T-helper 1 cell (primary cell): ENCODE measurements around the gene KCNQ2.
"Not testable (repeated sequence)": the region's sequence is repeated elsewhere in the genome, so short reads cannot be mapped to it uniquely, and the experiment has no call there.

Experiments
- DNase-seq, 5 donors: peaks; one replicate each; pipeline ENCODE4 v3.0.0-alpha.2; 2012 to 2020

The KCNQ2 gene

DNA sequence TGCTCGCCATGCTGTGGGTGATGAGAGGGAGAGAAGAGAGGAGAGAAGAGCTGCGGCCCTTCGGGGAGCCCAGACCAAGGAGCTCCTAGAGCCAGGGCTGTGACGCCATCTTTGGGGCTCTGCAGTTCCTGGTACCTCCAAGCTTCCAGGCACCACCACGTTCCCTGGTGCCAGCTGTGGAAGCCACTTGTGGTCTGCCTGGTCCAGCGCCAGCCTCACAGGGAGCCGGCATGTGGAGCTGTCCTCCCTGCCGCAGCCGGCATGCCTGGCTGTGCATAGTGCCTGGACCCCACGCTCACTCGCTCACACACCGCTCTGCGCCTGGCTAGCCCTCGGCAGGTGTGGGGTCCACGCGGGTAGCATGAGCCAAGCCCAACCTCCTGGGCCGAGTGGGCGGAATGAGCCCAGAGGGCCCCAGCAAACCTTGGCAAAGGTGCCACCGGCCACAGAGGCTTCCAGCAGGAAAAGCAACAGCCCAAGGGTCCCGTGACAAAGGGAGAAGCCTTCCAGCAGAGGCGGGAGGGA lies 92.0 kb downstream of the KCNQ2 start:
- no peak for DNase-seq

DNA sequence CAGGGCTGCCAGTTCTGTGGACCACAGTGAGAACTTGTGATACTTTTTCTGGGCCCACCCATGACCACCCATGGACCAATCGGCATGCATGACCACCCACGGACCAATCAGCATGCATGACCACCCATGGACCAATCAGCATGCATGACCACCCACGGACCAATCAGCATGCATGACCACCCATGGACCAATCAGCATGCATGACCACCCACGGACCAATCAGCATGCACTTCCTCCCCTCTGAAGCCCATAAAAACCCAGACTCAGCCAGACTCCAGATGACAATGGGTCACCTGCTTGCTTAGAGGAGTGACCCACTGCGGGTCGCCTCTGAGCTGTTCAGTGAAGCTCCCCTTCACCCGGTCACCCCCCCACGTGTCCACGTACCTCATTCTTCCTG lies 92.6 kb downstream of the KCNQ2 start:
- not testable (repeated sequence) for DNase-seq

DNA sequence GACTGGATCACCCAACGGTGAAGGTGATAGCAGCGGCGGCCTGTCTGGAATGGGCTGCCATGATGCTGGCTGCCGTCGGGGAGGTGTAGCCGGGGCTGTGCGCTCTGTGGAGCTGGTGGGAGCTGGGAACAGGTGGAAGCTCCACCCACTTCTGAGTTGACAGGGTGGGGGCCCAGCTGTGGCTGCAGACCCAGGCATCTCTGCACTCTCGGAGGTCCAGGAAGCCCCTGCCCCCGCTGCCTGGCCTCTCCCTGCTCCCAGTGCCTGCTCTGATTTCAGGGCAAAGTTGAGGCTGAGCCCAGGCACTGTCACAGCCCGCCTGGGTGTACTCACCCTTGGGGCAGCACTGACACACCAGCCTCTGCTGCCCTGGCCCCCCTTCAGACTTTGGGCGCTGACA lies 93.2 kb downstream of the KCNQ2 start:
- no peak for DNase-seq

DNA sequence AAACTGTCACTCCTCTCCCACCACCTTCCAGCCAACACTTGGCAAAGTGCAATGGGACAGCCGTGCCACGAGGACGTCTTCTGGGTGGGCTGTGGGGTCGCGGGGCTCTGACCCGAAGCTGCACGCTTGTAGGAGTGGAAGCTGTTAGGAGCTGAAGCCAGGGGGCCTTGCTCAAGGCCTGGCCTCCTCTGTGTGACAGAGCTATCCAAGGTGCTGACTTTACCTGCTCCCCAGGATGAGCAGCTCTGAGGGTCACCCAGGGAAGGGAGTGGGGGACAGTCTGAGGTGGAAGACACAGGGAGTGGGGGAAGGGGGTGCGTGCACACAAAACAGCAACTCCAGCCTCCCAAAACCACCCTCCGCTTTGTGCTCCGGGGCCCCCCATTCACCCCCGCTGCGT lies 93.8 kb downstream of the KCNQ2 start:
- DNase-seq, result no peak

DNA sequence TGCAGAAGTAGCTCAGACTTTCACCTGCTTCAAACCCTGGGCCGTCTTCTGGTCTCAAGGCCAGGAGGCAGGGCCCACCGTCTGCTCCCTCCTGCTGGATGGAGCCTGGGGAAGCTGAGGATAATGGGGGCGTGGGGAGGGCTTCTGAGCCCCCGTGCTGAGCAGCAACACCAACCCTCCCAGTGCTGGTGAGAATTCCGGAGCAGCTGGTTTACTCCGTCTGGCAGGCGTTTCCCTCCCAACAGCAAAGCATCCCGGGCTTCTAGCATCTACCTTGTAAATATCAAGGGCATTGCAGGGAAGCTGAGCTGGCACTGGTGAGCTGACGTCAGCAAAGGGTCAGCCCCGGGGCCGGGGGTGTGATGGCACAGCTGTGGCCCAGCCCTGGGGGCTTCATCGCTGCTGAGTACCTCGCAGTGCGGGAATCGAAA lies 94.5 kb downstream of the KCNQ2 start:
- no peak for DNase-seq

DNA sequence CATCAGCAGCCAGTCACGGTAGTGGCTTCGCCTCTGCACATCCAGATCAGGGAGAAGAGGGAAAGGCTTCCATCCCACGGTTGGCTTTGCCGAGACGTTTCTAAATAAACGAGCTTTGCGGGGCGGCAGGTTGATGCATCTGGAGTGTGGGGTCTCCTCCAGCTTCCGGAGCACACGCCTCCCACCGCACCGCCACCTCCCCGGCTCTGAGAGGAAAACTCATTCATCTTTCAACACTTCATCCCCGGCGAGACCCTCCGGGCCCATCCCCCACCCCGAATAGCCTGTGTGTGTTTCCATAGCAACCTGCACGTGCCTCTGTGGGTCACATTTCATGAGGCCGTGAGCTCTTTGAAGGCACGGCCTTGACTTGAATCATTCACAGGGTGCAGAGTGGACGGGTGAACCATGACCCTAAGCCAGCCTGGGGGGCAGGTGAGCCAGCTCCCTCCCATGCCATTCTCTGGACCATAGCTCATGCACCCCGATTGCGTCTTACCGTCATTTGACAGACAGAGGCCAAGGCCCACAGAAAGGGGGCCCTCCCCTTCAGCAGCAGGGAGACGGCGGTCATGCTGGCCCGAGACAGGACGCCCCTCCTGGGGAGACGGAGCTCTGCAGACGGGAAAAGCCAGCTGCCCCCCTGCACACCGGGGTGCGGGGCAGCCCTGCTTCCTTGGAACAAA lies 95.1 kb downstream of the KCNQ2 start:
- no peak for DNase-seq

DNA sequence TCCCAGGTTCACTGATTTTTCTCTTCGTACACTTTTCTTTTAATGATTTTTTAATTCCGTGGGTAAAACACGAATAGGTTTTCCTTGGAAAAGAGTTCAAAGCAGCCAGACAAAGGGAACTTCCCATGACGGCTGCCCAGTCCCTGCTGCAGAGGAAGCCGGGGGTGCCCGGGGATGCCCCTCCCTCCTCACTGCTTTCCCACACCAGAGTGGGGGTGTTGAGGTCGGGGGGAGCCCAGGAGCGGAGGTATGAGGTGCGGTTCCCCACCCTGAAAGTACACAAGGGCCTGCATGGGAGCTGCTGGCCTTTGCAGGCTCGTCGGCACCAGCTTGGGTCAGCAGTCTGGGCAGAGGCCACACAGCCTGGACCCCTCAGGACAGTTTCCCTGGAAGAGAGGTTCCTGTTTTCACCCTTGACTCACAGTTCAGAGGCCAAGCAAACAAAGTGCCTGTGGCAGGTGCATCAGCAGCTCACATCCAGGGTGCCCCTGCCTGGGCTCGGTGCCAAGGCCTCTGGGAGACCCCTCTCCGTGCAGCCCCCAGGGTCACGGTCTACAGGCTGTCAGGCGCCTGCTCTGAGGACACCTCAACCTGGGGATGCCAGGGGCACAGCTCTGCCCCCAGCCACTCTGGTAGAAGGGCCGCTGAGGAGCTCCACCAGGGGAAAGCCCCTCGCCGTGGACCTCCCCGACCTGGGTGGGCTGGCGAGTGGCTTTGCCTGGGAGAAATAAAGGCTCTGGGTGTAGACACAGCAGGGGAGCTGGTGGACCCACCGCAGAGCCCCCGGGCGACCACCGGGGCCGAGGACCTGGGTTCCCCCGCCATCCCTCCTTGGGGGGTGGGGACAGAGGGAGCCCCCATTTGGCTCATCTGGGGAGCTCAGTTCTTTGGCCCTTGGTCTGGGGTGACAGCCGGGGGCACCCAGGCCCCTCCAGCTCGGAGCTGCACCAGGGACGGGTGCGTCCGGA lies 95.9 kb downstream of the KCNQ2 start:
- no peak for DNase-seq

DNA sequence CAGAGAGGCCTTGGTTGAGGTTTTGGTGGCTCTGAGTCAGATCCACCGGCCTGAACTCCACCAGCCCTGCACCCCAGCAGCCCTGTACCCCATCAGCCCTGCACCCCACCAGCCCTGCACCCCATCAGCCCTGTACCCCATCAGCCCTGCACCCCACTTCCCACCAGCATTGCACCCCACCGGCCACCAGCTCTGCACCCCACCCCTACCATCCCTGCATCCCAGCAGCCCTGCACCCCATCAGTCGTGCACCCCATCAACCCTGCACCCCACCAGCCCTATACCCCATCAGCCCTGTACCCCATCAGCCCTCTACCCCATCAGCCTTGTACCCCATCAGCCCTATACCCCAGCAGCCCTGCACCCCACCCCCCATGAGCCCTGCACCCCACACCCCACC lies 97.0 kb downstream of the KCNQ2 start:
- no peak for DNase-seq

DNA sequence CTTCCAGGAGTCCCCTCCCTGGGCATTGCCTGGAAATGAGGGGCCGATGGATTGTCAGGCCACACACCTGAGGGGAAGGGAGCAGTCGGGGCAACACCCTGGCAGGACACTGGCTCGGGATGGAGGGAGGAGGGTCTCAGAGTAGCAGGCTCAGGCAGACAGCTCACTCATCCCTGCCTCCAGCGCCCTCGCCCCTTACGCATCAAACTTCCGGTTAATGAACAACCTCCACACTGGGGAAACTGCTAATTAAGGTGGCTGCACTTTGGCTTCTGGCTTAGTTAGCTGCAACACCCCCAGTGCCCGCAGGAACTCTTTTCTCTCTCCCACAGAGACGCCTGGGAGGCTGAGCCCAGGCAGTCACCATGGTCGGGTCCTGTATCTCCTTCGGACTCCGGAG lies 98.0 kb downstream of the KCNQ2 start:
- no peak for DNase-seq

DNA sequence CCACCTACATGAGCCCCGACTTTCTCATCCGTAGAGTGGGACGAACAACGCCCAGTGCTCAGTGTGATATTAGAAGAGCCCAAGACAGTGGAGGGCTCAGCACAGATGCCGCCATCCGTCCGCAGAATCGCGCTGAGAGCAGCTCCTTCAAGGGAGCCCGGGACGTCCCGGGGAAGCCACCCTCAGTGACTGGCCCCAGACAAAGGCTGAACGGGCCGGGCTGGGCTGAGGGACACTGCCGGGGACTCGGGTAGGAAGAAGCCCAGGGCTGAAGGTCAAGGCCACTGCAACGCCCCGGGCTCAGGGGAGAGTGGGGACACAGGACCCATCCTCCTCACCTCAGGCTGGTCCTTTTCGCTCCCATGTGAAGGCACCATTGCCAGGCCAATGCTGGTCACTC lies 98.5 kb downstream of the KCNQ2 start:
- DNase-seq, result no peak

DNA sequence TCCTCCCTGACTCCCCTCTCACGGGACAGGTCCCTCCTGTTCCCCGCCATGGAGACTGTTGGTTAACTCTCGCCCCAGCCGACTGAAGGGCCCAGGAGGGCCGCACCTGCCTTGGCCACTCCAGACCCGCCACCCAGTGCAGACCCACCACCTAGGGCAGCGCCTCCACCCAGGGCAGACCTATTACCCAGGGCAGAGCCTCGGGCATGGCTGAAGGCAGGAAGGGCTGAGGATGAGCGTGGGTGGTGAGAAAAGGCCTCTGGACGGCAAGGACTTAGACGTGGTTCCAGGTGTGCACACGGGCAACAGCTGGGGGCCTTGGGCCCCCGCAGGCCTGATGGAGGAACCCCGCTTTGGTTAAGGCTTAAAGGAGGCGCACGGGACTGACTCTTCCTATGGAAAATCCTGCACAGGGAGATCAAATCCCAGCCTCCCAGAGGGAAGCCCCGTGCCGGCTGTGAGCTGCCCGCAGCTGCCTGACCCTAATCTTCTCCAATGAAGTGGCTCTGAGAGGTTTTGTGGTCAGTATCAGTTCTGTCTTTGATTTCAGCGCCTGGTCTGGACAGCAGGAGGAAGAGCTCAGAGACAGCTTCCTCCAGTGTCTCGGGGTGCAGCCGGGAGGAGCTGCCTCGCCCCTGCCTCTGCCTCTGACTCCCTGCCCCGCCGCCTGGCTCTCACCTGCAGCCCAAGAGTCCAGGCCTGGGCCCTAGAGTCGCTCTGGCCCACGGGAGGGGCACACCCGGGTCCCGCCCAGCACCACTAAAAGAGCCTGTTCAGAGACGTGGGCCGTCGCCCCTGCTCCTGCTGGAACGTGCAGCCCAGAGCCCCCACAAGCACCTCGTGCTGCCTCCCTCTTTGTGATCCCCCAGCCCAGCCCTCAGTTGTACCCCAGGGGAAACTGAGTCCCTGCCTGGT lies 99.2 kb downstream of the KCNQ2 start:
- DNase-seq, result no peak

DNA sequence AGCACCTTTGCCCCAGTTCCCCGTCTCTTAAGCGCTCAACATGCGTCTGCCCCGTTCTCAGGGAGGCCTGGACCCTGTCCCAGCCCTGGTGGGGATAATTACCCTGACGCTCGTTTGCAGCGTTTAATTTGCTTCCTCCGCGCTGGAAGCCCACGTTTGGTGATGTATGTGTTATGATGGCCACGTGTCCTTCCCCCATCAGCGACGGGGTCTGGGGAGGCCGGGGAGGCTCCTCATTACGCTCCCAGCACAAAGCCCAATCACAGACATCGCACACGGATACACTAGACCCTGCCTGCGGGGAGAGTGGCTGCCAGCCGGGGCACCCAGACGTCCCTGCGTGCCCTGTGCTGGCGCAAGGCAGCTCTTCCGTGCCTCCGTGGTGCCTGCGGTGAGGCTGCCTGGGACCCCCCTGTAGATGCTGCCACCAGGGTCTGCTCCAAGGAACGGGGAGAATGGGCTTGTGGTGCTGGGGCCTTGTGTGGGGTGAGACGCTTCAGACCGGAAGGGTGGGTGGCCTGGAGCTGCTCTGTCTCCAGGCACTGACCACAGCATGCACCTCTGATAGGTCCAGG lies 101.1 kb downstream of the KCNQ2 start:
- no peak for DNase-seq

DNA sequence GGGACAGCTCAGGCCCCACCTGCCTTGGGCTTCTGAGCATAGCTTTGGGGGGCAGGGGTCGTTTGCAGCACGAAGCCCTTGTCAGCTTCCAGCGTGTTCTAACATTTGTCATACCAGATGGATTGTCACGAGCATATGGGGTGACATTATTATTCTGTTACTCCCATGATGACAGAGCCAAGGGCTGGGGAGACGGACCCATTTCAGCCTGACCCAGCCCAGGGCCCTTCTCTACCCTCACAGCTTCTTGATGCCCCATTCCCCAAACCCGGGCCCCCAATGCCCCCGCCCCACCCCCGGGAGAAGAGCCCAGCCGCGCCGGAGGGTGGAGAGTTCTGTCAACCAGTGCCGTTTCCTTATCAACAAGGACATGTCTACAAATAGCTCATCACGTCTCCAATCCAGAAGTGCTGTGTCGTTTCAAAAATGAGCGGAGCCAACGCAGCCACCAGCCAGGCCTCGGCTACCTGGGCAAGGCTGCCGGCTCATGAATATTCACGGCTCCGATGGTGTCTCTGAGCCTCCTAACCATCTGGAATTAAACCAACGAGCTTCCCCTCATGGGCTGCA lies 101.8 kb downstream of the KCNQ2 start:
- no peak for DNase-seq

DNA sequence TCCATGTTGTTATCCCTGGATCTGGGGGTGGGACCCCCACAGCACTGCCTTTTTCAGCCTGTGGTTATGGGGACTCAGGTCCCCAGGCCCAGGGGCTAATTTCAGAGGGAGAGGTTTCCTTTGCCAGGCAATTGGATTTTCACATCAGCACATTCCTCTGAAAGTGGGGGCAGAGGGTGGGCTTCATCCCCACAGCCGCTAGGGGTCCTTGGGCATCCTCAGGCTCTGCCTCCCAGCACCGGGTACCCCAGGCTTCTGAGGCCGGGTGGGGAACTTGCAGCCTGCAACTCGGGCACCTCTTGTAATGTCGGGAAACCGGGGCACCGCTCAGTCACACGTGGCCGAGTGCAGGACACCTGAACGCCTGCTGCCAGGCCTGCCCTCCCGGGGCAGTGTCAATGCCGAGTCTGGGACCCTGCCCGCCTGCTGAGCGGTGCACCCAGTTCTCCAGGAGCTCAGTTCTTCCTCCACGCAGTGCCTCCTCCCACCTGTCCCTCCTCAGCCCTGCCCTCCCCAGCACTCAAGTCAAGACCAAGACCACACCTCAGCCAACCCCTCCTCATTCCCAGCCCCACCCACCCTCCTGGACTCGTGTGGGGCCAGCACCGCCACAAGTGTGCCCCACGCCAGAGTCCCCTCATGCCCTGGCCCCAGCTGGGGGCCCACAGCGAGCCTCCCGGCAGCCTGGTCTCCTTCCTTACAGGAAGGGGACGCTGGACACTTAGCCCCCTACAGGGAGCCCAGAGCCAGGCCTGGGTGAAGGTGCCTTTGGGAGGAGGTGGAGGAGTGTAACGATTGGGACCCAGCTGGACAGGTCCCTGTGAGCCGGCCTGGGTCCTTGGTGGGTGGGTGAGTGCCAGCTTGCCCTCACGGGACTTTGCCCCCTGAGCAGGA lies 102.5 kb downstream of the KCNQ2 start:
- no peak for DNase-seq

DNA sequence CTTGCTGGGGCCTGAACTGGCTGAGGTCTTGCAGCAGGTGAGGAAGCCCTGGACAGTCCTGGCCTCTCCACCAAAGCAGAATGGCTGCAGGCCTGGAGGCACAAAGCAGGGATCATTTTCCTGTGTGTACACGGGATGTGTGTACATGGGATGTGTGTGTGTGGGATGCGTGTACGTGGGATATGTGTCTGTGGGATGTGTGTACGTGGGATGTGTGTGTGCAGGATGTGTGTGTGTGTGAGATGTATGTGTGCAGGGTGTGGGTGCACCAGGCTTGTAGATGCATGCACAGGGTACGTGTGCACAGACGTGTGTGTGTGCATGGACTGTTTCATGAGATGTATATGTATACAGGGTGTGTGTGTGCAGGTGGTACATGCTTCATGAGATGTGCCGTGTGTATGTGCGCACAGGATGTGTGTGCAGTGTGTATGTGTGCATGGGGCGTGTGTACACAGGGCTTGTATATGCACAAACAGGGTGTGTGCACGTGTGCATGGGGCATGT lies 103.4 kb downstream of the KCNQ2 start:
- no peak for DNase-seq

DNA sequence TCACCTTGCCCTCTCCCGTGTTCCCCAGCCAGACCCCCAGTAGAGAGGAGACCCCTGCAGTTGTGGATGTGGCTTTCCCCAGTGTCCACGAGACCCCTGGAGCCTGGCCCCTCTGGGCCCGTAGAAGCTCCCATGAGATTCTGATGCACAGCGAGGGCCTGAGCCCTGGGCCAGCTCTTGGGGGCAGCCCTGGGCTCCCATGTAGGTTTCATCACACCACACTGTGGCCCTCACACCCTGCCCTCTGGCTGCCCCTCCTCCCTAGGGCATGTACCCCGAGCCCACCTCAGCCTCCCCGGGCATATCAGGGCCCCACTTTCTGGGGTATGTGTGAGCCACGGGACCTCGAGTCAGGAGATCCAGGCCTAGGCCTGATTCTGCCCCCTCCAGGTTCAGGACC lies 104.3 kb downstream of the KCNQ2 start:
- DNase-seq, result no peak

DNA sequence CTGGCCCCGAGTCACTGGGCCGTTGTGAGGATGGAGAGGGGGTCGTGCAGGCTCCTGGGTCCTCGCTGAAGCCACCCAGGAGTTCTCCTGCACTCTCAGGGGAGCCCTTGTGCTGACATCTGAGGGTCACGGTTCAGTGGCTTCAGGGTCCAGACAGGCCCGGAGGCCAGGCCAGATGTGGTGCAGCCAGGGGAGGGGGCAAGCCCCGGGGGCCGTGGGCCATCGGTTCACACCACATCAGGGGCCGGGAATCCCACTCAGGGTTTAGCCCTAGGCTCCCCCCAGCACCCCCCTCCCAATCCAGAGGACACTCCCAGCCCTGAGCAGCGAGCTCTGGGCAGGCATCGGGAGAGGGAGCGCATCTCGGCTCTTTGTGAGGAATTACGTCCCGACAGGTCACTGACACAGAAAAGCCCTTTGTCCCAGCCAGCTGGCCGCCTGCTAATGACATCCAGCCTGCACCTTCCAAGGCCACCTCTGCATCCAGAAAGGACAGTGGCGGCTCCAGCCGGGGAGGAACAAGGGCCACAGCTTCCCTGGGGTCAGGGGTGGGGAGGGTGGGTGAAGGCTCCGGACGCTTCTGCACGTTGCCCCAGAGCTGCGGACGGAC lies 104.9 kb downstream of the KCNQ2 start:
- DNase-seq, result no peak

DNA sequence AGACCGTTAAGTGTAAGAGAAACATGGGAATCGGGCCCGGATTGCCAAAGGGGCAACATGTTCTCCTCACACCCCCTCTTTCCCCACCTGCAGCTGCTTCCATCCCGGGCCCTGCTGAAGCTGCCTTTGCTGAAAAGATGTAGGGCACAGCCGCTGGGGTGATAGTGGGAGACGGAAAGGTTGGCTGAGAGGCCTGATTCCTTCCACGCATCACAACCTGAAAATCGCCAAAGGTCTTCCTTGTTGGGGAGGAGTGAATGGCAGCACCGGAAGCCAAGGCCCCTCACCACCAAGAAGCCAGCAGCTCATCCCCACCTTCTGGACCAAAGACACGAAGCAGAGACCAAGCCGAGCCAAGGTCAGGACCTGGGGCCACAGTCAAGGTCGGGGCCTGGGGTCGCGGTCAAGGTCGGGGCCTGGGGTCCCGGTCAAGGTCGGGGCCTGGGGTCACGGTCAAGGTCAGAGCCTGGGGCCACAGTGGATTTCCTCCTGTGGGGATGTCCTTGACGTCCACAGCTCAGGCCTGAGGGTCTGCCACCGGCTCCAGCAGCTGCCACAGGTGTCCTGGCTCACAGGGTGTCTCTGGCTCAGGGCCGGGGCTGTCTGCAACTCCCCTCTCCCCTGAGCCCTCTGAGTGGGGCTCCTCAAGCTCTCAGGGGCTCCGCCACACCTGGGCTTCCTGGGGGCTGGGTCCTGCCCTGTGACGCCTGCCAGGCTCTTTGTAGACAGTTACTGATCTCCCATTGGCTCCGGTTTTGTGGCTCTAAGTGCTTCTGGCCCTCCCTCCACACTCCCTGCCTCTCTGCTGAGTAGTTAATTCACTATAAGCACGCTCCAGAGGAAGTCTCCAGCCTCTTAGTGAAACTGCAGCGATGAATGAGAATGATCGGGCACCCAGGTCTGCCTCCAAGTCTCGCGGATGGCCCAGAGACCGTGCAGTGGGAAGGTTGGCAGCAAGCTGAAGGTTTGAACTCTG lies 105.8 kb downstream of the KCNQ2 start:
- DNase-seq, result no peak
